Pancreas (tissue), 10 donors: ENCODE results near the gene NDUFV2. TPM values are rescaled to one million over a fixed set of nuclear protein-coding genes. Genes with fewer than 3 reads are reported as not detected.

Experiments used
- ATAC-seq, 4 donors: fragments of 200-7000 bp; cut with Tn5 transposase; one replicate each; pipeline versions ENCODE4 v1.8.0 to v1.9.1; 2020; ENCODE audit warnings: mild to moderate bottlenecking in 4 of 4, moderate library complexity in 4 of 4
- DNase-seq, 6 donors: peaks; one replicate each; pipeline ENCODE4 v3.0.0-alpha.2; 2020
- FAIRE-seq: peaks from 2 replicates; lab custom pipeline; 2012; peaks lifted over from hg19 to GRCh38; lab: Jason Lieb, UNC
- H3K27ac ChIP-seq, 4 donors: fragments of 200-600 bp; sonication (generic); 1 replicate in 3 of 4; 2 replicates in 1 of 4; pipeline versions ENCODE4 v1.5.0 to v1.8.0; 2020
- H3K27me3 ChIP-seq, 4 donors: fragments of 200-600 bp; one replicate each; pipeline ENCODE4 v1.8.0; 2021
- H3K36me3 ChIP-seq, 3 donors: fragments of 200-600 bp; sonication (generic) in 1 of 3; one replicate each; pipeline versions ENCODE4 v1.5.0 to v1.8.0; 2020 to 2021
- H3K4me1 ChIP-seq, 3 donors: fragments of 200-600 bp; one replicate each; pipeline ENCODE4 v1.8.0; 2021
- H3K4me3 ChIP-seq, 4 donors: fragments of 200-600 bp; sonication (generic) in 2 of 4; one replicate each; pipeline versions ENCODE4 v1.5.0 to v1.8.0; 2020 to 2021
- H3K9me3 ChIP-seq, 4 donors: fragments of 200-600 bp; one replicate each; pipeline ENCODE4 v1.8.0; 2021
- WGBS, 2 donors: extraction: QIAGEN DNeasy Blood & Tissue Kit; methylation state at CpG; one replicate each; pipeline ENCODE4 v1.1.7; 2013; 5-methylcytosine and 5-hydroxymethylcytosine counted together
- intact Hi-C, 3 donors: fragments of 100-400 bp; cut with DNase I; formaldehyde crosslinking; loops; one replicate each; pipeline versions ENCODE4 v1.11.1 to v1.14.2; 2022
- polyA plus RNA-seq, 2 donors: library from polyadenylated mRNA; stranded (reverse); fragments of 200-250 nt; gene quantifications; one replicate each; pipeline ENCODE4 v1.2.3, GENCODE V29; 2013
- total RNA-seq, 6 donors: library from RNA; stranded (reverse); fragmentation: NEBNext Ultra II Directional in 4 of 6; extraction: Animal tissue kit (Norgen Biotek cat#: 25700) in 4 of 6; gene quantifications; one replicate each; pipeline versions ENCODE4 v1.2.1 to v1.2.4, GENCODE V29; 2021 to 2023
- TF ChIP-seq, protein P1 (sequence below), 4 donors: fragments of 200-600 bp; sonication (generic) in 3 of 4; IDR thresholded peaks; one replicate each; pipeline versions ENCODE4 v1.5.0 to v1.8.0; 2021; ENCODE audit warnings: antibody characterized with exemption in 4 of 4
- donor health status: healthy with polysubstance abuse.
- donor health status: DM: no; HTN: no; CAD: no; lungs with moderate emphysema.
- donor health status: DM: no; HTN: no; CAD: no.
- donor health status: control.
- donor health status: control.
- donor health status: Bipolar disorder and iron deficiency.
- donor health status: DM: yes; HTN: yes; CAD: no.
- donor health status: DM: no; HTN: no; CAD: no.
- donor health status: DM: no; HTN: no; CAD: no.
- donor health status: DM: yes; HTN: yes; CAD: no.

Gene NDUFV2
- total and polyA plus RNA-seq, 8 donors, result 48.1 to 115 (median 62.5) TPM

GRCh38 chr18:9177466-9177865 is 75.0 kb downstream of the NDUFV2 start:
- H3K9me3 ChIP-seq, result no peaks in the 10 kb centered on the region
- intact Hi-C loops, result no loop called here
- FAIRE-seq (no peak), ATAC-seq (no peak), DNase-seq (no peak)
- H3K4me1 ChIP-seq, result no peaks in the 10 kb centered on the region
- H3K27ac ChIP-seq, result no peak overlapping the region
- no peaks in the 10 kb centered on the region for H3K36me3 ChIP-seq
- H3K4me3 ChIP-seq, result no peak overlapping the region
- TF ChIP-seq, protein P1, sequence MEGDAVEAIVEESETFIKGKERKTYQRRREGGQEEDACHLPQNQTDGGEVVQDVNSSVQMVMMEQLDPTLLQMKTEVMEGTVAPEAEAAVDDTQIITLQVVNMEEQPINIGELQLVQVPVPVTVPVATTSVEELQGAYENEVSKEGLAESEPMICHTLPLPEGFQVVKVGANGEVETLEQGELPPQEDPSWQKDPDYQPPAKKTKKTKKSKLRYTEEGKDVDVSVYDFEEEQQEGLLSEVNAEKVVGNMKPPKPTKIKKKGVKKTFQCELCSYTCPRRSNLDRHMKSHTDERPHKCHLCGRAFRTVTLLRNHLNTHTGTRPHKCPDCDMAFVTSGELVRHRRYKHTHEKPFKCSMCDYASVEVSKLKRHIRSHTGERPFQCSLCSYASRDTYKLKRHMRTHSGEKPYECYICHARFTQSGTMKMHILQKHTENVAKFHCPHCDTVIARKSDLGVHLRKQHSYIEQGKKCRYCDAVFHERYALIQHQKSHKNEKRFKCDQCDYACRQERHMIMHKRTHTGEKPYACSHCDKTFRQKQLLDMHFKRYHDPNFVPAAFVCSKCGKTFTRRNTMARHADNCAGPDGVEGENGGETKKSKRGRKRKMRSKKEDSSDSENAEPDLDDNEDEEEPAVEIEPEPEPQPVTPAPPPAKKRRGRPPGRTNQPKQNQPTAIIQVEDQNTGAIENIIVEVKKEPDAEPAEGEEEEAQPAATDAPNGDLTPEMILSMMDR (IDR thresholded peaks at IDR 0.05), result no peak
- 85 to 87% methylated on average over 4 of the region's 4 CpGs for WGBS, 2 donors
- H3K27me3 ChIP-seq, result no peaks in the 10 kb centered on the region

DNA sequence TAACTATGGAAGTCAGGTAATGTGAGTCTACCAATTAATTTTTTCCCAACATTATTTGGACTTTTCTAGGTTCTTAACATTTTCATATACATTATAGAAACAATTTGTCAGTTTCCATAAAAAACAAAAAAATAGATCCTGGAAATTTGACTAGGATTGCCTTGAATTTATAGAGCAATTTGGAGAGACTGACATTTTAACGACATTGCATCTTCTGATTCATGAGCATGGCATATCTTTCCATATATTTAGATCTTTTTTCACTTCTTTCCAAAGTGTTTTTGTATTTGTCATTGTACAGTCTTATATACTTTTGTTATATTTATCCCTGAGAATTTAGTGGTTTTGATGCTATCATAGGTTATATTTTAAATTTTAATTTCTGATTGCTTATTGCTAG is 76.1 kb downstream of the NDUFV2 start:
- H3K4me3 ChIP-seq, result no peak overlapping the region
- WGBS, 2 donors, result 95 to 97% methylated on average over 1 of the region's 1 CpG
- DNase-seq (no peak), ATAC-seq (no peak), FAIRE-seq (peak; percentile 56)
- H3K4me1 ChIP-seq, result no peaks in the 10 kb centered on the region
- TF ChIP-seq, protein P1 (IDR thresholded peaks at IDR 0.05), result no peak
- intact Hi-C loops, result no loop called here
- H3K27ac ChIP-seq, result no peak overlapping the region
- no peaks in the 10 kb centered on the region for H3K9me3 ChIP-seq
- H3K36me3 ChIP-seq, result no peaks in the 10 kb centered on the region
- no peaks in the 10 kb centered on the region for H3K27me3 ChIP-seq

GRCh38 chr18:9181275-9181674 is 78.8 kb downstream of the NDUFV2 start:
- no peaks in the 10 kb centered on the region for H3K9me3 ChIP-seq
- no peak for FAIRE-seq
- H3K27me3 ChIP-seq, result no peaks in the 10 kb centered on the region
- no peak for ATAC-seq
- intact Hi-C loops, result no loop called here
- H3K4me3 ChIP-seq, result no peak overlapping the region
- TF ChIP-seq, protein P1 (IDR thresholded peaks at IDR 0.05), result no peak
- H3K27ac ChIP-seq, result no peak overlapping the region
- WGBS, 2 donors, result 92 to 94% methylated on average over 3 of the region's 3 CpGs
- H3K4me1 ChIP-seq, result peaks cover 0 to 10% (median 5%) of the 10 kb centered on the region in 3 donors
- H3K36me3 ChIP-seq, result no peaks in the 10 kb centered on the region
- DNase-seq, result no peak

DNA sequence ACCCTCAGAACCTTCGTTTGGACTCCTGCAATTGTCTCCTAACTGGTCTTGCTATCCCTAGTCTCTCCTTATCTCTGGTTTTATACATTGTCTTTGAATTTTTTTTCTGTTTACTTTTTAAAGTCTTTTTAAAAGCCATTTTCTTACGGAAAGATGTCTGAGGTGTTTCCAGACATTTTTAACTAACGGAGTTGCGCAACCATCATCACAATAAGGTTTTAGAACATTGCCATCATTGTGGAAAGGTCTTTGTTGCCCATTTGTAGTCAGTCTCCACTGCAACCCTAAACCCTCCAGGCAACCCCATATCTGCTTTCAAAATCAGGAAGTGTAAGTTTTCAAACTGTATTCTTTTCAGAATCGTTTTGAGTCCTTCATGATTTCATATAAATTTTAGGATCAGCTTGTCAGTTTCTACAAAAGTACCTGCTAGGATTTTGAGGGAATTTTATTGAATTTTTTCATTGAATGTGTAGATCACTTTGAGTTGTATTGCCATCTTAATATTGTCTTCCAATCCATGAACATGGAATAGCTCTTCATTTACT is 80.4 kb downstream of the NDUFV2 start:
- Histone ChIP-seq H3K27me3 (no peaks in the 10 kb centered on the region), H3K4me1 (peaks cover 0 to 10% (median 5%) of the 10 kb centered on the region in 3 donors), H3K27ac (no peak overlapping the region), H3K36me3 (no peaks in the 10 kb centered on the region), H3K4me3 (no peak overlapping the region), H3K9me3 (no peaks in the 10 kb centered on the region)
- FAIRE-seq (no peak), DNase-seq (no peak), ATAC-seq (no peak)
- WGBS, 2 donors, result 75 to 89% methylated on average over 5 of the region's 5 CpGs
- TF ChIP-seq, protein P1 (IDR thresholded peaks at IDR 0.05), result no peak
- intact Hi-C loops, result no loop called here

Other genes with a start within 250 kb of the NDUFV2 start
- gene ANKRD12, start 34.1 kb downstream of the NDUFV2 start, total RNA-seq, result 10 to 100 TPM; 23.1 to 51.7 (median 29.8) TPM
- 10 to 100 TPM; 14.5 to 20.0 TPM for gene ANKRD12, start 34.1 kb downstream of the NDUFV2 start, polyA plus RNA-seq
- 10 to 100 TPM in 2 of 6 donors, 1 to 10 TPM in 4; 4.1 to 13.7 (median 6.1) TPM for gene TWSG1, start 232.1 kb downstream of the NDUFV2 start, total RNA-seq
- gene TWSG1, start 232.1 kb downstream of the NDUFV2 start, polyA plus RNA-seq, result 1 to 10 TPM; 2.5 to 7.0 TPM